Keratinocyte (primary cell): ENCODE results near the gene HOXC6.

ENCODE experiments used
- CTCF ChIP-seq, 3 experiments: IDR thresholded peaks in 1 of 3; conservative IDR thresholded peaks in 1 of 3; optimal IDR thresholded peaks in 1 of 3; 2 replicates in 2 of 3; 3 replicates in 1 of 3; pipeline versions ENCODE3 to v1.5.1; 2011; ENCODE audit warnings: low read length in 3 of 3, mild to moderate bottlenecking in 3 of 3, moderate library complexity in 2 of 3, control low read depth in 1 of 3, inconsistent platforms in 1 of 3; ENCODE audit not compliant: insufficient read depth in 2 of 3; ENCODE audit errors: extremely low read depth in 1 of 3
- EZH2 ChIP-seq: IDR thresholded peaks from one replicate; pipeline ENCODE4 v1.6.1; 2012; ENCODE audit warnings: inconsistent platforms, mild to moderate bottlenecking, low read length, moderate library complexity

DNA sequence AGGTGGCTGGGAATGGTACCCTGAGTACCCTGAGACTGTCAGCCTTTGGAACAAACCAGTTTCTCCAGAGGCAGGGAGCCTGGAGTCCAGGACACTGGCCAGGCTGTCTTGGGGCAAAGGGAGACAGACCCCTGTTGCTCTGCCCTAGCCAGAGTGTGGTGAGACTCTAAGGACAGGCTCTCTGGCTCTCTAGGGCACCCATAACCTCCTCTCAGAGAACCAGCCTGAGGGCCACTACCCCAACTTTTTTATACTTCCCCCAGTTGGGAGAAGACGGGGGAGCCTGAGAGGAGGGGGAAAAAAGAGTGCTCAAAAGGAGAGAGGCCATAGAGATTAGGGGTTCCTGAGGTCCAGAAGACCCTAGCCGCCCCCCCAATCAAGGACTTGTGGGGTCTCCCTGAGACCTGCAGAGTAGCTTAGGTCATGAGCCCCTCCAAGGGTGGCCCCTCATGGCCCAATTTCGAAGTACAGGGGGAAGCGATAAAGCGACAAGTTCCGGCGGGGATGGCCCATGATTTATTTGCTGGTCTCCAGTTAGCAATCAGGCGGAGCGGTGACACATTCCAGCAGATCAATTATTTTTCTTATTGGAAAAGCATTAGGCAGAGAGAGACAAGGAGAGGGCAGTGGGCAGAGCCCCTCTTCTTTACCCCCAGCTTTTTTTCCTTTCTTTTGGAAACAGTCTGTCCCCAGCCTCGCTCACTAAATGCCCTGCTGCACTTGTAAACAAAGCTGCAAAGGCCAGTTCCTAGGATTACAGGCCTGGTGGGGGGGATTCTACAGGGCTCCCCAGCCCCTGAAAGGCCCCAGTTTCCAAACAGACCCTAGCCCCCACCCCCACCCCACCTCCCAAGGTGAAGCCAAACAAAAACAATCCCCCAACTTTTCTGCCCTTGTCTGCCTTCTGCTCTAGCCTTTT, 17.9 kb upstream of the HOXC6 start:
- no peak for TF ChIP-seq EZH2
- TF ChIP-seq CTCF (optimal IDR thresholded peaks at IDR 0.05 in 1 of 3, IDR thresholded peaks at IDR 0.05 in 1 of 3, conservative IDR thresholded peaks at IDR 0.05 in 1 of 3; ENCODE audit: extremely low read depth in 1 of 3, insufficient read depth in 2 of 3, low read length in 3 of 3): no peak
